Measurements from ENCODE around the gene ST8SIA6. TPM values are rescaled to one million over a fixed set of nuclear protein-coding genes. Genes with fewer than 3 reads are reported as not detected.

ST8SIA6 gene
- total RNA-seq, 1 experiment from 2014 or later: 1.3 TPM

GRCh38 chr10:17427201-17427600 lies 27.2 kb downstream of the ST8SIA6 start:
- Histone ChIP-seq H3K79me2 (ENCODE audit: insufficient read depth, low read length) (no peaks in the 10 kb centered on the region), H3K4me3 (replicated peaks in 1 of 2; ENCODE audit: low read depth in 1 of 2, low read length in 2 of 2) (no peak overlapping the region), H3K27me3 (ENCODE audit: insufficient read depth, low read length) (no peaks in the 10 kb centered on the region), H3K4me2 (ENCODE audit: low read length) (no peak overlapping the region), H3K36me3 (ENCODE audit: control insufficient read depth in 1 of 2, insufficient read depth in 2 of 2, low read length in 2 of 2) (no peaks in the 10 kb centered on the region), H3K27ac (ENCODE audit: low read depth, low read length) (no peak overlapping the region), H3K9ac (ENCODE audit: low read length) (no peak overlapping the region), H2AFZ (ENCODE audit: low read depth, low read length, poor library complexity, severe bottlenecking) (no peak overlapping the region), H3K9me3 (ENCODE audit: control insufficient read depth in 1 of 2, insufficient read depth in 1 of 2, low read depth in 1 of 2, low read length in 2 of 2) (no peaks in the 10 kb centered on the region), H3K9me2 (ENCODE audit: insufficient read depth) (no peaks in the 10 kb centered on the region), H4K20me1 (ENCODE audit: insufficient read depth) (no peaks in the 10 kb centered on the region), H3K4me1 (ENCODE audit: control insufficient read depth in 1 of 2, insufficient read depth in 2 of 2, low read length in 2 of 2) (peaks cover 0 to 4% of the 10 kb centered on the region in 2 experiments; a peak in 1 of 4 replicates)
- CTCF ChIA-PET: no interaction called here
- intact Hi-C loops (cut with micrococcal nuclease): no loop called here
- no peak for DNase-seq (ENCODE audit: low read depth, low spot score)
- POLR2A ChIA-PET: no interaction called here
- no peak for ATAC-seq
- TF ChIP-seq, protein P1, sequence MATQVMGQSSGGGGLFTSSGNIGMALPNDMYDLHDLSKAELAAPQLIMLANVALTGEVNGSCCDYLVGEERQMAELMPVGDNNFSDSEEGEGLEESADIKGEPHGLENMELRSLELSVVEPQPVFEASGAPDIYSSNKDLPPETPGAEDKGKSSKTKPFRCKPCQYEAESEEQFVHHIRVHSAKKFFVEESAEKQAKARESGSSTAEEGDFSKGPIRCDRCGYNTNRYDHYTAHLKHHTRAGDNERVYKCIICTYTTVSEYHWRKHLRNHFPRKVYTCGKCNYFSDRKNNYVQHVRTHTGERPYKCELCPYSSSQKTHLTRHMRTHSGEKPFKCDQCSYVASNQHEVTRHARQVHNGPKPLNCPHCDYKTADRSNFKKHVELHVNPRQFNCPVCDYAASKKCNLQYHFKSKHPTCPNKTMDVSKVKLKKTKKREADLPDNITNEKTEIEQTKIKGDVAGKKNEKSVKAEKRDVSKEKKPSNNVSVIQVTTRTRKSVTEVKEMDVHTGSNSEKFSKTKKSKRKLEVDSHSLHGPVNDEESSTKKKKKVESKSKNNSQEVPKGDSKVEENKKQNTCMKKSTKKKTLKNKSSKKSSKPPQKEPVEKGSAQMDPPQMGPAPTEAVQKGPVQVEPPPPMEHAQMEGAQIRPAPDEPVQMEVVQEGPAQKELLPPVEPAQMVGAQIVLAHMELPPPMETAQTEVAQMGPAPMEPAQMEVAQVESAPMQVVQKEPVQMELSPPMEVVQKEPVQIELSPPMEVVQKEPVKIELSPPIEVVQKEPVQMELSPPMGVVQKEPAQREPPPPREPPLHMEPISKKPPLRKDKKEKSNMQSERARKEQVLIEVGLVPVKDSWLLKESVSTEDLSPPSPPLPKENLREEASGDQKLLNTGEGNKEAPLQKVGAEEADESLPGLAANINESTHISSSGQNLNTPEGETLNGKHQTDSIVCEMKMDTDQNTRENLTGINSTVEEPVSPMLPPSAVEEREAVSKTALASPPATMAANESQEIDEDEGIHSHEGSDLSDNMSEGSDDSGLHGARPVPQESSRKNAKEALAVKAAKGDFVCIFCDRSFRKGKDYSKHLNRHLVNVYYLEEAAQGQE (IDR thresholded peaks at IDR 0.05; ENCODE audit: low read depth): no peak
- no peak for TF ChIP-seq ATF3 (IDR thresholded peaks at IDR 0.05)
- BruUV-seq (replicated peaks): no TSS peak
- RAD21 ChIA-PET (ENCODE audit: low non-redundant PET in 1 of 2, low total read pairs in 2 of 2, uncharacterized antibody in 2 of 2, unreplicated experiment in 2 of 2): no interaction called here

DNA sequence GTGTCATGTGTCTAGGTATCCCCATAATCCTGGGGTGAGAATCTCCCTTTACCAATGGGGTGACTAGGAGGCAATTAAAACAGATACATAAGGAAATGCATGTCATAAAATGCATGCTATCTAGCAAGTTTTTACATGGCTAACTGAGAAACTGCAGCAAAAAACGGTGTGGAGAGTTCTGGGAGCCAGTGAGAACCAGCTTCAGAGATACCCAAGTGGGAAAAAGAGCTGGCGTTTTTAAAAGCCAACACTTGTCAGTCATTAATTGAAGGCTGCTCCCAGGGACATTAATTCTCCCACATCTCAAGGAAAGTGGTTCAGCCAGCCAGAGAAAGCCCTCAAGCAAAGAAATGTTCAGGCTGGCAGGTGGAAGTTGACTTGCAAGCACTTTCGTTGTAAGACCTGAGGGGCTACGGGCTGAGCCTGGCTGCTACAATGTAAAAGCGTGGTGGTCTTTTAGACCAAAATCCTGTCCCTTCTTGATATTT lies 28.1 kb downstream of the ST8SIA6 start:
- Histone ChIP-seq H2AFZ (ENCODE audit: low read depth, low read length, poor library complexity, severe bottlenecking) (no peak overlapping the region), H3K36me3 (ENCODE audit: control insufficient read depth in 1 of 2, insufficient read depth in 2 of 2, low read length in 2 of 2) (no peaks in the 10 kb centered on the region), H3K9me3 (ENCODE audit: control insufficient read depth in 1 of 2, insufficient read depth in 1 of 2, low read depth in 1 of 2, low read length in 2 of 2) (no peaks in the 10 kb centered on the region), H3K27ac (ENCODE audit: low read depth, low read length) (no peak overlapping the region), H4K20me1 (ENCODE audit: insufficient read depth) (no peaks in the 10 kb centered on the region), H3K79me2 (ENCODE audit: insufficient read depth, low read length) (no peaks in the 10 kb centered on the region), H3K4me2 (ENCODE audit: low read length) (no peak overlapping the region), H3K4me3 (replicated peaks in 1 of 2; ENCODE audit: low read depth in 1 of 2, low read length in 2 of 2) (no peak overlapping the region), H3K9ac (ENCODE audit: low read length) (no peak overlapping the region), H3K4me1 (ENCODE audit: control insufficient read depth in 1 of 2, insufficient read depth in 2 of 2, low read length in 2 of 2) (peaks cover 0 to 4% of the 10 kb centered on the region in 2 experiments; a peak in 1 of 4 replicates), H3K9me2 (ENCODE audit: insufficient read depth) (no peaks in the 10 kb centered on the region), H3K27me3 (ENCODE audit: insufficient read depth, low read length) (no peaks in the 10 kb centered on the region)
- RAD21 ChIA-PET (ENCODE audit: low non-redundant PET in 1 of 2, low total read pairs in 2 of 2, uncharacterized antibody in 2 of 2, unreplicated experiment in 2 of 2): no interaction called here
- CTCF ChIA-PET: no interaction called here
- DNase-seq (ENCODE audit: low read depth, low spot score) (no peak), ATAC-seq (no peak)
- POLR2A ChIA-PET: no interaction called here
- TF ChIP-seq CBX3 (IDR thresholded peaks at IDR 0.05; ENCODE audit: low read depth) (no peak), RAD21 (IDR thresholded peaks at IDR 0.05; ENCODE audit: low read depth) (no peak)
- no TSS peak for BruUV-seq (replicated peaks)
- intact Hi-C loops (cut with micrococcal nuclease): no loop called here

Data from HCT116 (cell line).